GM18861 (cell line): ENCODE measurements around the gene ZNF506.
"Not testable (repeated sequence)": the region's sequence is repeated elsewhere in the genome, so short reads cannot be mapped to it uniquely, and the experiment has no call there.

ENCODE experiments used
- ATAC-seq: cut with Tn5 transposase; IDR thresholded peaks from one replicate; pipeline ENCODE4 v1.9.1; 2021; ENCODE audit not compliant: unreplicated experiment

Gene ZNF506

DNA sequence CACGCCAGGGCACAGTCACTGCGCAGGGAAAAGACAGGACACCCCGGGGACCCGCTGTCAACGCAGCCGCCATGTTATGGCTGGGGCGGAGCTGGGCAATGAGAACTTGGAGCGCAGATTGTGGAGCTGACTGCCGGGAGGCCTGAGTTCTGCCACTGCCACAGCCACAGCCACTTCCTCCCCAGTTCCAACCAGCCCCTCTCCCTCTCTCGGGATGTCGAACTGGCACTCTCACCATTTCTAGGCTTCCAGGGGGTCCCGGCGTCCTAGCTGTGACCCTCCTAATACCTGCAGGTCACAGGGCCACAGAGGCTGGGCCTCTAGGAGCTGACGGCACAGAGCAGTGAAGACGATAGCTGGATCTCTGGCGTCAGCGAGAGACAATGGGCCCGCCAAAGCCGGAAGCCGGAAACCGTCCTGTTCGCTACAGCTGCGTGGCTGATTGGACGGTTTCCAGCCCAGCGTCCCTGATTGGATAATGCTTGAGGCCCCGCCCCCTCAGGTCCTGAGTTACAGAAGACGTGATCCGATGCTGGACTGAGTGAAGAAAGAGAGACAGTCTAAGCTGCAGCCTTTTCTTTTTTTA, at the start of gene ZNF506:
ZNF506 (minus strand) TSS at position 385 of the 586 bp plus-strand sequence; CDS start at position 238, 147 bp downstream.
- ATAC-seq, result peak; percentile 79

DNA sequence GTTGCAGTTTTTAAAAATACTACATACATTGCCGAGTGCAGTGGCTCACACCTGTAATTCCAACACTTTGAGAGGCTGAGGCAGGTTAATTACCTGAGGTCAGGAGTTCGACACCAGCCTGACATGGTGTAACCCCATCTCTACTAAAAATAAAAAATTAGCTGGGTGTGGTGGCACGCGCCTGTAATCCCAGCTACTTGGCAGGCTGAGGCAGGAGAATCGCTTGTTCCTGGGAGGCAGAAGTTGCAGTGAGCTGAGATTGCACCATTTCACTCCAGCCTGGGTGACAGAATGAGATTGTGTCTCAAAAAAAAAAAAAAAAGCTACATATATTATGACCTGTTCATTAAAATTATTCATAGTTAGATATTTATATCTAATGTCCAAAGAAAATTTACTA, 48.5 kb upstream of the ZNF506 start:
- not testable (repeated sequence) for ATAC-seq

DNA sequence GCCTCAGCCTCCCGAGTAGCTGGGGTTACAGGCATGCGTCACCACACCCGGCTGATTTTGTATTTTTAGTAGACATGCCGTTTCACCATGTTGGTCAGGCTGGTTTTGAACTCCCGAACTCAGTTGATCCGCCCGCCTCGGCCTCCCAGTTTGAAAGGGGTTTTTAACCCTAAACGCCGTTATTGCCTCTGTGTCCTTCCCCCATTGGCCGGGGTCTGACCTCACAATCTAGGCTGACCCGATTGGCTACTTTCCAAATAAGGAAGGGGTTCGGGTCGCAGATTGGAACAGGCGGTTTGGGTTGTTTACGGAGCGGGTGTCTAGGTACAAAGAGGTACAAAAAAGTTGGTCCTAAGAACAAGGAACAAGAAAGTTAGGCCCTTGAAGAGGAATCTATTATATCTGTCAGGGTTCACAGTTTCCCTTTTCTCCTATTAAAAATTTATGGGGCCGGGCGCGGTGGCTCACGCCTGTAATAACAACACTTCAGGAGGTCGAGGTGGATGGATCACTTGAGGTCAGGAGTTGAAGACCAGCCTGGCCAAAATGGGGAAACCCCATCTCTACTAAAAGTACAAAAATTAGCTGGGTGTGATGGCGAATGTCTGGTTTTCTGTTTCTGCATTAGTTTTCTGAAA, 45.2 kb upstream of the ZNF506 start:
- ATAC-seq, result no peak

DNA sequence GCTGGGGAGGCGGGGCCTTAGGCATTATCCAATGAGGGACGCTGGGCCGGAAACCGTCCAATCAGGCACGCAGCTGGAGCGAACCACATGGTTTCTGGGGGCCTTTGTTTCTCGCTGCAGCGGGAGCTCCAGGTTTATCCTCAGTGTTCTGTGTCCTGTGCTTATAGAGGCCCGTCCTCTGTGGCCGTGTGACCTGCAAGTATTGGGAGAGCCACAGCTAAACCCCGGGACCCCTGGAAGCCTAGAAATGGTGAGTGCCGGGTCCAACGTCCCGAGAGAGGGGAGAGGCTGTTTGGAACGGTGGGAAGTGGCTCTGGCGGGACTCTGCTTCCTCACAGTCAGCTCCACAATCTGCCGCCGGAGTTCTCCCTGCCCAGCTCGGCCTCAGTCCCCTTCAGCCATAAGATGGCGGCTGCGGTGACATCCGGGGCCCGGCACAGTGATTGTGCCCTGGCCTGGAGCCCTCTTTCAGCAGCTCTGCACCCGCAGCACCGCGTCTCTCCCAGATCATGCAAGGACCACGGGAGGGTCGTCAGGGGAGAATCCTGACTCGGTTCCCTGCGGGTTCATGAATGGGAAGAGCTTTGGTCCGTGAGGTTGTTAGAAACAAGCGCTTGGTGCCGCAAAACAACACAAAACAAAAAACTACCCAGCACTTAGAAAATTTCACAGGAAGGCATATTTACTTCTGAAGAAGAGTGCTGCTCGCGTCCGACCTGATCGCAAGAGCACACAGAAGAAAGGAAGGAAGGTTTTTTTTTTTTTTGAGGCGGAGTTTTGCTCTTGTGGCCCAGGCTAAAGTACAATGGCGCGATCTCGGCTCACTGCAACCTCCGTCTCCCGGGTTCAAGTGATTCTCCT, 44.4 kb upstream of the ZNF506 start, which contains the start of gene ZNF253:
ZNF253 (plus strand) TSS at position 133 of the 861 bp plus-strand sequence; CDS start at position 248, 115 bp downstream.
- ATAC-seq, result peak; percentile 93

DNA sequence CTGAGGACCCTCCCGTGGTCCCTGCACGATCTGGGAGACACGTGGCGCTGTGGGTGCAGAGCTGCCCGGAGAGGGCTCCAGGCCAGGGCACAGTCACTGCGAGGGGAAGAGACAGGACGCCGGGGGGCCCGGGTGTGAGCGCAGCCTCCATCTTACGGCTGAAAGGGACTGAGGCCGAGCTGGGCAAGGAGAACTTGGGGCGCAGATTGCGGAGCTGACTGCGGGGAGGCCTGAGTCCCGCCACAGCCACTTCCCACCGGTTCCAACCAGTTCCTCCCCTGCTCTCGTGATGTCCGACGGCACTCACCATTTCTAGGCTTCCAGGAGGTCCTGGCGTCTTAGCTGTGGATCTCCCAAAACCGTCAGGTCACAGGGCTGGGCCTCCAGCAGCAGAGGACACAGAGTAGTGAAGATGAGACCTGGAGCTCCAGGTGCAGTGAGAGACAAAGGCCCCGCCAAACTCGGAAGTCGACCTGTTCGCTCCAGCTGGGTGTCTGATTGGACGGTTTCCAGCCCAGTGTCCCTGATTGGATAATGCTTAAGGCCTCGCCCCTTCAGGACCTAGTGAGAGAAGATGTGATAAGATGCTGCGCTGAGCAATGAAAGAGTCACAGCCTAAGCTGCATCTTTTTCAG, 39.3 kb upstream of the ZNF506 start:
- ATAC-seq, result no peak

DNA sequence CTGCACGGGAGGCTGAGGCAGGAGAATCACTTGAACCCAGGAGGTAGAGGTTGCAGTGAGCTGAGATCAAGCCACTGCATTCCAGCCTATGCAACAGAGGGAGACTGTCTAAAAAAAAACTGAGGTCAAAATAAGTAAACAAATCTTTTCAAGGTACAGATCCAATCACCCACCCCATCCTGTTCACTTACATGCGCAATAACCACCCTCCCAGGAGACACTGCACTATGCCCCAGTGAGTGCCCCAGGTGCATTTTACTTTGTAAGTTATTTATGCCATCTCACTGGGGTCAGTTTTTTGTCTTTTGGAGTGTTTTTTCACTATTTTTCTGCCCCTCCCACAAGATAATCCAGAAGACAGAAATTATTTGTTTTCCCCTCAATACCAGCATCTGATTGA, 37.2 kb upstream of the ZNF506 start:
- ATAC-seq, result no peak

DNA sequence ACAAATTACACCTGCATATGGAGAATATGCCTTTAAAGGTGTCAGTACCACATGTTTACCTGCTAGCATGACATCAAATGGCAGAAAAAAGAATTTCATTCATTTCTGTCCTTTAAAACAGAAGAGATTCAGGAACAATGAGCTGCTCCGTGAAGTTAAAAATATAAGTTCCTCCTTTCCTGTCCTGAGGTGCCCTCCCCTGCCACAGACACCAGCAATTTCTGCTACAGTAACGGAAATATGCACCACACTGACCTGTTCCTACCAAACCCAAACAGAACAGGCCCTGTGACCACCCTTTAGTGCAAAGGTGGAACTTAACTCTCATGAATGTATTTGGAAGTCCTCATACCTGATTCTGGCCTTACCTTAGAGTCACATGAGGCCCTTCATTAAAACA, 30.2 kb upstream of the ZNF506 start:
- not testable (repeated sequence) for ATAC-seq

DNA sequence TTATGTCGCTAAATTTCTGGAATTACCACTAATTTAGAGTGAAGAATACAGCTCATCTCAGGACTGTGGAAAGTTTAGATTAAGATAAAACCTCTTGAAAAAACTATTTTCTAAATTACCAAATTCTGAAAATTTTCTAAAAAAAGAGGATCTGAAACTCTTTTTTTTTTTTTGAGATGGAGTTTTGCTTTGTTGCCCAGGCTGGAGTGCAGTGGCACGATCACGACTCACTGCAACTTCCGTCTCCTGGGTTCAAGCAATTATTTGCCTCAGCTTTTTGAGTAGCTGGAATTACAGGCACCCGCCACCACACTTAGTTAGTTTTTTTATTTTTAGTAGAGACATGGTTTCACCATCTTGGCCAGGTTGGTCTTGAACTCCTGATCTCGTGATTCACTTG, 27.5 kb upstream of the ZNF506 start:
- ATAC-seq, result no peak

DNA sequence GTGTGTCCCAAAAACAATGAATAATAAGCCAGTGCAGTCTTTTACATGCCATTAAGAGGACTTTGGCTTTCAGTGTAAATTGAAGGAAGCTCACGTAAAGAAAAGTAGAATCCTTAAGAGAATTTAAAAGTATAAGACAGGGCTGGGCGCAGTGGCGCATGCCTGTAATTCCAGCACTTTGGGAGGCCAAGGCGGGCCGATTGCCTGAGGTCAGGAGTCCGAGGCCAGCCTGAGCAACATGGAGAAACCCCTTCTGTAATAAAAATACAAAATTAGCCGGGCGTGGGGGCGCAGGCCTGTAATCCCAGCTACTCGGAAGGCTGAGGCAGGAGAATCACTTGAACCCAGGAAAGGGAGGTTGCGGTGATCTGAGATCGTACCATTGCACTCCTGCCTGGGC, 26.2 kb upstream of the ZNF506 start:
- no peak for ATAC-seq

DNA sequence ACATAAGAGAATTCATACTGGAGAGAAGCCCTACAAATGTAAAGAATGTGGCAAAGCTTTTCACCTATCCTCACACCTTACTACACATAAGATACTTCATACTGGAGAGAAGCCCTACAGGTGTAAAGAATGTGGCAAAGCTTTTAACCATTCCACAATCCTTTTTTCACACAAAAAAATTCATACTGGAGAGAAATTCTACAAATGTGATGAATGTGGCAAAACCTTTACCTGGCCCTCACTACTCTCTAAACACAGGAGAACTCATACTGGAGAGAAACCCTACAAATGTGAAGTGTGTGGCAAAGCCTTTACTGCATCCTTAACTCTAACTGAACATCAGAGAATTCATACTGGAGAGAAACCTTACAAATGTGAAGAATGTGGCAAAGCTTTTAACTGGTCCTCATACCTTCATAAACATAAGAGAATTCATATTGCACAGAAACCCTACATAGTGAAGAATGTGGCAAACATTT, 14.0 kb upstream of the ZNF506 start:
- ATAC-seq, result no peak

DNA sequence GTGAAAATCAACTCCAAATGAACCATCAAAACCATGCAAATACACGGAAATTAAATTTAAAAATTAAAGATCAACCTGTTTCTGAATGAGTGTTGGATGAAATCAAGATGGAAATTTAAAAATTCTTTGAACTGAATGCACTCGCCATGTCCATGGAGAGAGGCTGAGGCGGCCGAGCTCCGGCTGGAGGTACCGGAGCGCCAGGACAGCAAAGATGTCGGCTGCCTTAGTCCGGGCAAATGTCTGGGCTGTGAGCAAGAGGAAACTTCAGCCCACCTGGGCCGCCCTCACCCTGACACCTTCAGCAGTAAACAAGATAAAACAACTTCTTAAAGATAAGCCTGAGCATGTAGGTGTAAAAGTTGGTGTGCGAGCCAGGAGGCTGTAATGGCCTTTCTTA, 5.3 kb upstream of the ZNF506 start:
- no peak for ATAC-seq

DNA sequence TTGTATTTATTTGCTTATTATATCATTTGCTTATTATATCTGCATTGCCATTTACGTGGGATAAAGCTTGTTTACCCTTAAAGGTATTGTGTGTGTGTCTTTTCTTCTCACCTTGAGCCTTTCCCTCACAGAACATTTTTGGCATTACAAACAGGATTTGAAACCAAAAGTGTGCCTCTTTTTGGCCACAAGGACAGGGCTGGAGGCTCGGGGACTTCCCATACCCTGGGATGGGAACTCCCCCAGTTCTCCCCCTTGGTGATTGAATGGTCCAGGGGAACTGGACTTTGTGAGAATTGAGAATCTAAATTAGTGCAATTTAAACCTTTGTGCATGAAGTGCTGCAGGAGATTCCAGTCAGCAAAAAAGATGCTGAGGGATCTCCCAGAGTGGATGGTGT, 2.4 kb upstream of the ZNF506 start:
- ATAC-seq, result peak; percentile 39

DNA sequence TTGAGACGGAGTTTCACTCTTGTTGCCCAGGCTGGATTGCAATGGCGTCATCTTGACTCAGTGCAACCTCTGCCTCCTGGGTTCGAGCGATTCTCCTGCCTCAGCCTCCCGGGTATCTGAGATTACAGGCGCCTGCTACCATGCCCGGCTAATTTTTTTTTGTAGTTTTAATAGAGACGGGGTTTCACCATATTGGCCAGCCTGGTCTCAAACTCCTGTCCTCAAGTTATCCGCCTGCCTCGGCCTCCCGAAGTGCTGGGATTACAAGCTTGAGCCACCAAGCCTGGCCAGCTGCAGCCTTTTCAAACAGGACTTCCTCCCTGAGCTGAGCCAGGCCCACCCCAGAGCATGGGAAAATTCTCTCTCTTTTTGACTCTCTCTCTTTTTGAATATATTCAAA, 426 bp upstream of the ZNF506 start:
- not testable (repeated sequence) for ATAC-seq

DNA sequence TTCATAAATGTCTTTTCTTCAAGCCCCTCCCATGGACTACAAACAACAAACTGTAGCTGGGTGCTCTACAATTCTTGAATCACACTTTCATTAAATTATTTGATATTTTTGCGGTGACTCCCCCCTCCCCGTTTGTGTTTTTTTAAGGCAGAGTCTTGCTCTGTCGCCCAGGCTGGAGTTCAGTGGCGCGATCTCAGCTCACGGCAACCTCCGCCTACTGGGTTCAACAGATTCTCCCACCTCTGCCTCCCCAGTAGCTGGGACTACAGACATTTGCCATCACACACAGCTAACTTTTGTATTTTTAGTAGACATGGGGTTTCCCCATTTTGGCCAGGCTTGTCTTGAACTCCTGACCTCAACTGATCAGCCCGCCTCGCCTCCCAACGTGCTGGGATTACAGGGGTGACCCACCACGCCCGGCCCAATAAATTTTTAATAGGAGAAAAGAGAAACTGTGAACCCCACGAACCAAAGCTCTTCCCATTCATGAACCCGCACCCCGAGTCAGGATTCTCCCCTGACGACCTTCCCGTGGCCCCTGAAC, 703 bp downstream of the ZNF506 start:
- ATAC-seq, result no peak

DNA sequence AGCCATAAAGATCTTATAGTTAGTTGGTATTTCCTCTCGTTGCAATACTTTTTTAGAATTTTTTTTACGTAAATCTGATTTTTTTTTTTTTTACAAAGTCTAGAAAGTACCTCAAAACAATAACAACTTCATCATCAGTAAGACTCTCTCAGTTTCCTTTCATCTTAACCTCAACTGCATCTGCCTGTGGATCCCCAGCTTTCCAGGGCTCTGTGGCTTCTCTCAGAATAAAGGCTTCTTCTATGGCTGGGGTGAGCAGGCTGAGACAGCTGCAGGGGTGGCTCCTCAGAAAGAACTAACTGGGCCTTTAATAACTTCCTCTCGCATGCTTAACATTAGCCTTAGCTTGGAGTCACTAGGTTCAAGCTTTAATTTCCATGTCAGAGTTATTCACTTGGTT, 4.2 kb downstream of the ZNF506 start:
- ATAC-seq, result no peak

DNA sequence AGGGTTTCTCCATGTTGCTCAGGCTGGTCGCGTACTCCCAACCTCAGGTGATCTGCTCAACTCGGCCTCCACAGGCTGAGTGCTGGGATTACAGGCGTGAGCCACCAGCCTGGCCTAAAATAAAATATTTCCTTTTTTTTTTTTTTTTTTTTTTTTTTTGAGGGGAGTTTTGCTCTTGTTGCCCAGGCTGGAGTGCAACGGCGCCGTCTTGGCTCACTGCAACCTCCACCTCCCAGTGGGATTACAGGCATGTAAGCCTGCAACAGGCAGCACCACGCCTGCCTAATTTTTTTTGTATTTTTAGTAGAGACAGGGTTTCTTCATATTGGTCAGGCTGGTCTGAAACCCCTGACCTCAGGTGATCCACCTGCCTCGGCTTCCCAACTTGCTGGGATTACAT, 4.9 kb downstream of the ZNF506 start:
- no peak for ATAC-seq

DNA sequence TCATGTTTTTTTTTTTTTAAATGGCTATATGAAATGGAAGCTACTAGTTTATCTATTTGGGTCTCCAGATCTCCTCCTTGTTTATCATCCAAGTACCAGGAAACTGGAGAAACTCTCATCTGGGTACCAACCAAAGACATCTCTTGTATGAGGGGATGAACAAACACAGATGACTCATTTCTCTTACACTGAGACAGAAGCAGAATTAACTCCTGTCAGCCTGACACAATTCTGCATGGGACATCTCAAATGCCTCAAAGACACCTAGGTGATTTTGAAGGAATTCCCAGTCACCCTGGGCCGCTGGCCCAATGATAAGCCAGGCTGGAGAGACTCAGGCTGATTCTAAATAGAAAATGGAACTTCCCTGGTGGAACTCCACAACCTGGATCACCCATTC, 9.6 kb downstream of the ZNF506 start:
- ATAC-seq, result not testable (repeated sequence)

DNA sequence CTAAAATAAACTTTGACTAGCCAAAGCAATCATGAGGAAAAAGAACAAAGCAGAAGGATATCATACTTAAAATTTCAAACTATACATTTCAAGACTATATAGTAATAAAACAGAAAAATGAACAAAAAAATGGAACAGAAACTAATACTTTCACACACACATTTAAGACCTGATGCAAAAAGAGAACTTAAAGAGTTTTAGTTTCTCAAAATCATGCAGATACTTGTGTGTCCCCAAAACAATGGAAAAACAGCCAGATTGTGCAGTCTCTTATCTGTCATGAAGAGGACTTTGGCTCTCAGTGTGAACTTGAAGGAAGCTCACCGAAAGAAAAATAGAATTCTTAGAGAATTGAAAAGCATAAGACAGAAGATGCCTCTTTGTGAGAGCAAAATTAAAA, 16.1 kb downstream of the ZNF506 start:
- no peak for ATAC-seq

DNA sequence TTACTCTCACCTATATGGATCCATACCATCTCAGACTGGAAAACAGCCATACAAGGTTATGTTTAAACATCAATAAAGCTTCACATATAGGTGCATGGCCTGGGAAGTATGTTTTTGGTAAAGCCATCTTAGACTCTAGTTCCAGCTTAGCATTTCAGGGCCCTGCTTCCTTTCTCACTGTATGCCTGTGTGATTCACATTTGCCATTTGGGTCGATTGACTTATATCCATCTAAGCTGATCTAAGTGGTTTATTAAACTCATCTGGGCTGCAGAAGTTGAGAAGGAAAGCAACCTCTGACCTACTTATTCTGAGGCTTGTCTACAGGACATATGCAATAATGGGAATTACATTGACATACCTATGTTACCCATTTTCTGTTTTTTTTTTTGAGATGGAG, 33.5 kb downstream of the ZNF506 start:
- no peak for ATAC-seq

DNA sequence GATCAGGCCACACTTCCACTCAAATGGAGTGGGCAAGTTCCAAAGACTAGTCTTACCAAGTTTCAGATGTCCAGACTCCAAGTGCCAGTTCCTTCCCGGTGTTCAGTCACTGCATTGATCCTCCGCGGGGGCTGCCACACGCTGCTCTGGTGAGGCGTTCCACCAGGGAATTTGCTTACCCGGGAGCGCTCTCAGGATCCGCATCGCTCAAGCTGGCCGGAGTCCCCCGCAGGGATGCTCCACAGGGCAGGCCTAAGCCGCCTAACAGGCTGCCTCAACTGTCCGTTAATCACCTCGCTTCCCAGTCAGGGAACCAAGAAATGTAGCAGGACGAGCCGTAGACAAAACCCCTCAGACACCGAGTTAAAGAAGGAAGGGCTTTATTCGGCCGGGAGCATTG, 36.1 kb downstream of the ZNF506 start:
- ATAC-seq, result not testable (repeated sequence)

DNA sequence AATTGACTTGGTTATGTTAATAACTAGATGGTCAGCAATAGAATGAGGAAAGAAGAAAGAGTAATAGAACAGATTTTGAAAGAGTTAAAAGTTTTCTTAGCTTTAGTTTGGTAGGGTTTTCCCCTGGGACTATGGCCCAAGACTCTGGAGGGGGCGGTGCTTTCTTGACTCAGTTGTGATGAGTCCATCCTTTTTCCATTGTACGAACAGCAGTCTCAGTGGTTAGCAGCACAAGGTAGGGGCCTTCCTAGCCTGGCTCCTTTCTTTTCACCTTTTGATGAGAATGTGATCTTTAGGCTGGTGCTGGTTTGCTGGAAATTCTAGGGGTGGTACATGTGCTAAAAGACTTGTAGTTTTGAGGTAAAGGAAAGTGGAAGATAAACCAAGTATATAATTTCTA, 38.8 kb downstream of the ZNF506 start:
- no peak for ATAC-seq
